Mucosa of descending colon (tissue), 3 donors: ENCODE data around the gene PIP4K2B. TPM values are rescaled to one million over a fixed set of nuclear protein-coding genes. Genes with fewer than 3 reads are reported as not detected.
A peak's percentile ranks its signal among the peaks of the same experiment; 100 is the strongest.
"Not testable (repeated sequence)": the region's sequence is repeated elsewhere in the genome, so short reads cannot be mapped to it uniquely, and the experiment has no call there.

Experiments used
- ATAC-seq: fragments of 200-7000 bp; cut with Tn5 transposase; one replicate; pipeline ENCODE4 v1.9.1; 2020; ENCODE audit warnings: mild to moderate bottlenecking, moderate library complexity
- DNase-seq, 3 donors: peaks; one replicate each; pipeline ENCODE4 v3.0.0-alpha.2; 2020
- H3K36me3 ChIP-seq: fragments of 200-600 bp; one replicate; pipeline ENCODE4 v1.8.0; 2021; ENCODE audit warnings: low read depth, mild to moderate bottlenecking
- H3K4me1 ChIP-seq: fragments of 200-600 bp; one replicate; pipeline ENCODE4 v1.8.0; 2021; ENCODE audit warnings: low read depth, mild to moderate bottlenecking
- H3K4me3 ChIP-seq: fragments of 200-600 bp; one replicate; pipeline ENCODE4 v1.8.0; 2021; ENCODE audit warnings: mild to moderate bottlenecking
- H3K9me3 ChIP-seq: fragments of 200-600 bp; one replicate; pipeline ENCODE4 v1.8.0; 2021; ENCODE audit warnings: mild to moderate bottlenecking
- intact Hi-C, 2 donors: fragments of 100-400 bp; cut with DNase I in 1 of 2; cut with micrococcal nuclease in 1 of 2; formaldehyde crosslinking; loops; one replicate each; pipeline versions ENCODE4 v1.11.0 to v1.11.1; 2022; cut with DNase I, micrococcal nuclease
- total RNA-seq, 3 donors: library from RNA; stranded (reverse); fragmentation: NEBNext Ultra II Directional in 2 of 3; extraction: Animal tissue kit (Norgen Biotek cat#: 25700) in 2 of 3; gene quantifications; one replicate each; pipeline versions ENCODE4 v1.2.1 to v1.2.4, GENCODE V29; 2021 to 2023
- TF ChIP-seq, protein P1 (sequence below): fragments of 200-600 bp; IDR thresholded peaks from one replicate; pipeline ENCODE4 v1.8.0; 2022; ENCODE audit warnings: antibody characterized with exemption, mild to moderate bottlenecking
- donor health status: DM: no; HTN: no; CAD: no; lungs with moderate emphysema.
- donor health status: DM: no; HTN: no; CAD: no.
- donor health status: DM: no; HTN: yes; CAD: no.

PIP4K2B gene
- total RNA-seq, 3 donors from 2014 or later: 16.7 to 44.8 (median 20.6) TPM

DNA sequence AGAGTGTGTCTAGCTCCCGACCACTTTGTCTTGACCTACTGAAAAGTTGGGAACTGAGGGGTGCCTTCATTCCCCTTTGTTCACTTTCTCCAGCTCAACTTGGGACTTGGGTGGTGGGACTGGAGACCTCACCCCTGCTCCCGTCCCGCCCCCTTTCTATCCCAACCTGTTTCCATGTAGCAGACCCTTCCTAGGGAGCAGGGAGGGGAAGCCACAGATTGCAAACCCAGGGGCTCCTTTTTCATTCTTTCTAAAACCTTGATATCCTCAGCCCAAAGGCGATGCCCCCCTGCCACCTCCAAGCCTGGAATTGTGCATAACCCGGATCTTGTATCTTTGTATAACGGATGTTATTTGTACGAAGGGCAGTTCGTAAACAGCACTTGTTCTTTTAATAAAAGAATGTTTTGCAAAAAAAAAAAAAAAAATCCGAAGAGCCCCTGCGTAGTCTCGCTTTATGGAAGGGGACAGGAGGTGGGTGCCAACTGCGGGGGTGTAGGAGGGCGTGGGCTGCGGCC lies 69.9 kb downstream of the PIP4K2B start:
- TF ChIP-seq, protein P1, sequence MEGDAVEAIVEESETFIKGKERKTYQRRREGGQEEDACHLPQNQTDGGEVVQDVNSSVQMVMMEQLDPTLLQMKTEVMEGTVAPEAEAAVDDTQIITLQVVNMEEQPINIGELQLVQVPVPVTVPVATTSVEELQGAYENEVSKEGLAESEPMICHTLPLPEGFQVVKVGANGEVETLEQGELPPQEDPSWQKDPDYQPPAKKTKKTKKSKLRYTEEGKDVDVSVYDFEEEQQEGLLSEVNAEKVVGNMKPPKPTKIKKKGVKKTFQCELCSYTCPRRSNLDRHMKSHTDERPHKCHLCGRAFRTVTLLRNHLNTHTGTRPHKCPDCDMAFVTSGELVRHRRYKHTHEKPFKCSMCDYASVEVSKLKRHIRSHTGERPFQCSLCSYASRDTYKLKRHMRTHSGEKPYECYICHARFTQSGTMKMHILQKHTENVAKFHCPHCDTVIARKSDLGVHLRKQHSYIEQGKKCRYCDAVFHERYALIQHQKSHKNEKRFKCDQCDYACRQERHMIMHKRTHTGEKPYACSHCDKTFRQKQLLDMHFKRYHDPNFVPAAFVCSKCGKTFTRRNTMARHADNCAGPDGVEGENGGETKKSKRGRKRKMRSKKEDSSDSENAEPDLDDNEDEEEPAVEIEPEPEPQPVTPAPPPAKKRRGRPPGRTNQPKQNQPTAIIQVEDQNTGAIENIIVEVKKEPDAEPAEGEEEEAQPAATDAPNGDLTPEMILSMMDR: no peak
- intact Hi-C loops: no loop called here
- Histone ChIP-seq H3K4me3 (peak overlapping the region; percentile 15), H3K36me3 (no peaks in the 10 kb centered on the region), H3K9me3 (no peaks in the 10 kb centered on the region), H3K4me1 (peaks cover 50% of the 10 kb centered on the region)
- no peak for ATAC-seq
- peak in 1 of 3 donors; percentile 20 for DNase-seq

DNA sequence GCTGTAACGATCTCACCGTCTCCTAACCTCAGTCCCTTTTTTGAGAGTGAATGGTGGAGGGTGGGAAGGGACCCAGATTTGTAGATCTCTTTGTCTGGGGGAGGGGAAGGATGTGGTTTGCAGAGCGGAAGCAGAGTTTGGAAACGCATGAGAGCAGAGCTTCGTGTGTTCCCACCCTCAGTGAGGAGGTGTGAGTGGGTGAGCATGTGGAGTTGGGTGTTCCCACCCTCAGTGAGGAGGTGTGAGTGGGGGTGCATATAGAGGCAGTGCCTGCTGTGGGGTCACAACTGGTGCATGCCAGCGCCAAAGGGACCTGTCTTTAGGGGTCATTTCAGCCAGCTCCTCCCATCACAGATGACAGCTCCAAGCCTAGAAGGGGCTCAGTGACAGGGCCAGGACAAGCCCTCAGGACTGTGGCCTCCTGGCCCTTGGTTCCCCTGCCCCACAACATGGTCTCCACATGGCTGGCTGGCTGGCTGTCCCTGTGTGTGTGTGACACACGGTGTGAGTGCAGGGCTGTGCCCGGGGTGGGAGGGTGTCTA lies 71.0 kb downstream of the PIP4K2B start:
- Histone ChIP-seq H3K4me1 (peaks cover 53% of the 10 kb centered on the region), H3K36me3 (no peaks in the 10 kb centered on the region), H3K4me3 (no peak overlapping the region), H3K9me3 (no peaks in the 10 kb centered on the region)
- TF ChIP-seq, protein P1: no peak
- peak in 1 of 3 donors; percentile 58 for DNase-seq
- no peak for ATAC-seq
- intact Hi-C loops: no loop called here

DNA sequence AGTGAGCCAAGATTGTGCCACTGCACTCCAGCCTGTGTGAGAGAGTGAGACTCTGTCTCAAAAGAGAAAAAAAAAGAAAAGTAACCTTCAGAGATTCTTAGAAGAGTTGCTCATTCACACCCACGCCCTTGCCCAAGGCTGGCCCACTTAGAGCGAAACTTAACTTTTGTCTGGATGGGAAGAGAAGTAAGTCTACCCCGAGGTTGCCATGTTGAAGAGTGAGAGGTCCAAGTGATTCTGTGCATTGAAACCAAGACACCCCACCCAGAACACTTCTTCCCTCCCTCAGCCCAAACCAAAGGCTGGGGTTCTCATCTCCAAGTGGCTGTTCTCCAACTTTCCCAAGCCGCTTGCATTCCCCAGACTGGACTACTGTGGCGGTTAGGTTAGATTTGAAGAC lies 71.6 kb downstream of the PIP4K2B start:
- H3K4me3 ChIP-seq: no peak overlapping the region
- H3K9me3 ChIP-seq: no peaks in the 10 kb centered on the region
- TF ChIP-seq, protein P1: no peak
- DNase-seq: peak in 1 of 3 donors; percentile 14
- intact Hi-C loops: no loop called here
- no peak for ATAC-seq
- peaks cover 47% of the 10 kb centered on the region for H3K4me1 ChIP-seq
- no peaks in the 10 kb centered on the region for H3K36me3 ChIP-seq

DNA sequence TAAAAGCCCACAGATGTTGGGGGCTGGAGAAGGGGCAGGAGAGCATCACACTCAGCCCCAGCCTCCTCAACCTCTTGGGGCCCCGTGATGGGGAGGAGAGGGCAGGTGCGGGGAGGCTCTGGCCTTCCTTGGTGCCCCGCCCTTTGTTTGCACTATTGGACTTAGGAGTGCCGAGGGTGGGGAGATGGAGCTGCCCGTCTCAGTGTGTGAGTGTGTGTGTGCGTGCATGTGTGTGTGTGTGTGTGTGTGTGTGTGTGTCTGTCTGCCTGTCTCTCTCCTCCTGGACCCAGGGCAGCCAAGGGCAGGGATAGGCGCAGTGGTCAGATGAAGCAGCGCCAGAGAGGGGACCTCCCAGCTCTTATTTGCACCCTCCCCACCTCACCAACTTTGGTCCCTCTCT lies 73.2 kb downstream of the PIP4K2B start:
- H3K4me1 ChIP-seq: peaks cover 32% of the 10 kb centered on the region
- DNase-seq (peak; percentile 84 to 89 (median 85)), ATAC-seq (peak; percentile 72)
- H3K36me3 ChIP-seq, H3K4me3 ChIP-seq, H3K9me3 ChIP-seq, intact Hi-C loops: not testable (repeated sequence)

DNA sequence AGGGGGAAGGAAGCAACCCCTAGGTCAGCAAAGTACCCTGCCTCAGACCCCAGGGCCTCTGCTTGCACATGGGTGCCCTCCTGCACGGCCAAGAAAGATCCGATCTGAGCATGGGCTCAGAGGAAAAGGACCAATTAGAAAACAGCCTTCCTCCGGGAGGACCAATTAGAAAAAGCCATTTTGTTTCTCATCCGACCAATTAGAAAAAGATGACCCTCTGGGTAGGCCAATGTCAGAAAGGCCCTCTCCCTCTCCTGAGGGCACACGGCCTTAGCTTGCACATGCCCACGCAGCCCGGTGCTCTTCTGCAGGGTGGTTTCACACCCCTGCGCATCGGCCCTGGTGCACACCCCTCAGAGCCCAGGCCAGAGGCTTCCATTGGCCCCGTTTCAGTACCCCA lies 74.3 kb downstream of the PIP4K2B start:
- intact Hi-C loops: no loop called here
- H3K4me1 ChIP-seq: peaks cover 28% of the 10 kb centered on the region
- TF ChIP-seq, protein P1: no peak
- DNase-seq (no peak), ATAC-seq (no peak)
- no peaks in the 10 kb centered on the region for H3K36me3 ChIP-seq
- no peaks in the 10 kb centered on the region for H3K9me3 ChIP-seq
- no peak overlapping the region for H3K4me3 ChIP-seq

DNA sequence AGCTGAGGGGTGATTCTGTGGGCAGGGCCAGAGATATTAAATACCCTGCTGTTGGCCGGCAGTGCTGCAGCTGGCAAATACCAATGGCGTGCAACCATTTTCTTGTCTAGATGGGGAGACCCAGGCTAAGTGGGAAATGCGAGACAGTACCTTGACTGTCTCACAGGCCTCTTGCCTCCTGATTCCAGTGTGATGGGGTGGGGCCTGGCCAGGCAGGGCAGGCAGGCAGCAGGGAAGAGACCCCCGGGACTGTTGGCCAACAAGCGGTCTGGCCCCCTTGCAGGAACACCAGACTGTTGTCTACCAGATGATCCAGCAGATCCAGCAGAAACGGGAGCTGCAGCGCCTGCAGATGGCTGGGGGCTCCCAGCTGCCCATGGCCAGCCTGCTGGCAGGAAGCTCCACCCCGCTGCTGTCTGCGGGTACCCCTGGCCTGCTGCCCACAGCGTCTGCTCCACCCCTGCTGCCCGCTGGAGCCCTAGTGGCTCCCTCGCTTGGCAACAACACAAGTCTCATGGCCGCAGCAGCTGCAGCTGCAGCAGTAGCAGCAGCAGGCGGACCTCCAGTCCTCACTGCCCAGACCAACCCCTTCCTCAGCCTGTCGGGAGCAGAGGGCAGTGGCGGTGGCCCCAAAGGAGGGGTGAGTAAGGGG lies 74.9 kb downstream of the PIP4K2B start:
- TF ChIP-seq, protein P1: no peak
- DNase-seq: peak in 2 of 3 donors; percentile 66 to 81
- Histone ChIP-seq H3K4me3 (no peak overlapping the region), H3K36me3 (no peaks in the 10 kb centered on the region), H3K9me3 (no peaks in the 10 kb centered on the region), H3K4me1 (peaks cover 25% of the 10 kb centered on the region)
- ATAC-seq: peak; percentile 50
- intact Hi-C loops: no loop called here
